Sigmoid colon (tissue), 3 donors: ENCODE results near the gene NUP43.
"Not testable (repeated sequence)": the region's sequence is repeated elsewhere in the genome, so short reads cannot be mapped to it uniquely, and the experiment has no call there.

Experiments used
- POLR2A ChIP-seq, 2 donors: fragments of 450-650 bp; IDR thresholded peaks; one replicate each; pipeline ENCODE4 v1.6.1; 2016; ENCODE audit warnings: antibody characterized with exemption in 2 of 2, mild to moderate bottlenecking in 2 of 2, moderate library complexity in 2 of 2
- TF ChIP-seq, protein P1 (sequence below), 4 experiments: fragments of 450-650 bp in 3 of 4; fragments of 200-600 bp in 1 of 4; IDR thresholded peaks; one replicate each; pipeline ENCODE4 v1.5.1; 2016 to 2019; ENCODE audit warnings: antibody characterized with exemption in 4 of 4, mild to moderate bottlenecking in 3 of 4, moderate library complexity in 2 of 4

DNA sequence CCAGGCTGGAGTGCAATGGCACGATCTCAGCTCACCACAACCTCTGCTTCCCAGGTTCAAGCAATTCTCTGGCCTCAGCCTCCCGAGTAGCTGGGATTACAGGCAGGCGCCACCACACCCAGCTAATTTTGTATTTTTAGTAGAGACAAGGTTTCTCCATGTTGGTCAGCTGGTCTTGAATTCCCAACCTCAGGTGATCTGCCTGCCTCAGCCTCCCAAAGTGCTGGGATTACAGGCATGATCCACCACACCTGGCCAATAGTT, 7.0 kb upstream of the NUP43 start:
- not testable (repeated sequence) for TF ChIP-seq POLR2A (IDR thresholded peaks at IDR 0.05)
- TF ChIP-seq, protein P1, sequence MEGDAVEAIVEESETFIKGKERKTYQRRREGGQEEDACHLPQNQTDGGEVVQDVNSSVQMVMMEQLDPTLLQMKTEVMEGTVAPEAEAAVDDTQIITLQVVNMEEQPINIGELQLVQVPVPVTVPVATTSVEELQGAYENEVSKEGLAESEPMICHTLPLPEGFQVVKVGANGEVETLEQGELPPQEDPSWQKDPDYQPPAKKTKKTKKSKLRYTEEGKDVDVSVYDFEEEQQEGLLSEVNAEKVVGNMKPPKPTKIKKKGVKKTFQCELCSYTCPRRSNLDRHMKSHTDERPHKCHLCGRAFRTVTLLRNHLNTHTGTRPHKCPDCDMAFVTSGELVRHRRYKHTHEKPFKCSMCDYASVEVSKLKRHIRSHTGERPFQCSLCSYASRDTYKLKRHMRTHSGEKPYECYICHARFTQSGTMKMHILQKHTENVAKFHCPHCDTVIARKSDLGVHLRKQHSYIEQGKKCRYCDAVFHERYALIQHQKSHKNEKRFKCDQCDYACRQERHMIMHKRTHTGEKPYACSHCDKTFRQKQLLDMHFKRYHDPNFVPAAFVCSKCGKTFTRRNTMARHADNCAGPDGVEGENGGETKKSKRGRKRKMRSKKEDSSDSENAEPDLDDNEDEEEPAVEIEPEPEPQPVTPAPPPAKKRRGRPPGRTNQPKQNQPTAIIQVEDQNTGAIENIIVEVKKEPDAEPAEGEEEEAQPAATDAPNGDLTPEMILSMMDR (IDR thresholded peaks at IDR 0.05): not testable (repeated sequence)
